Hepatocyte (in vitro differentiated cells): ENCODE measurements around the gene CAPN7. TPM values are rescaled to one million over a fixed set of nuclear protein-coding genes. Genes with fewer than 3 reads are reported as not detected.

ENCODE experiments used
- DNase-seq: peaks from one replicate; pipeline ENCODE4 v3.0.0-alpha.2; 2016; ENCODE audit warnings: low spot score
- H2AFZ ChIP-seq: fragments of 200-600 bp; sonication (generic); 2 replicates; pipeline ENCODE4 v1.6.0; 2016; ENCODE audit warnings: antibody characterized with exemption, mild to moderate bottlenecking
- H3K27ac ChIP-seq: fragments of 200-600 bp; sonication (generic); 2 replicates; pipeline ENCODE4 v1.5.1; 2016; ENCODE audit warnings: mild to moderate bottlenecking
- H3K27me3 ChIP-seq: fragments of 200-600 bp; sonication (generic); 2 replicates; pipeline ENCODE4 v1.6.1; 2016
- H3K36me3 ChIP-seq: fragments of 200-600 bp; sonication (generic); replicated peaks from 2 replicates; pipeline ENCODE4 v1.5.1; 2016; ENCODE audit warnings: low read depth; ENCODE audit not compliant: insufficient read depth
- H3K4me1 ChIP-seq: fragments of 200-600 bp; sonication (generic); 2 replicates; pipeline ENCODE4 v1.5.1; 2016; ENCODE audit warnings: mild to moderate bottlenecking, moderate library complexity; ENCODE audit not compliant: insufficient read depth
- H3K4me2 ChIP-seq: fragments of 200-600 bp; sonication (generic); 2 replicates; pipeline ENCODE4 v1.6.0; 2016
- H3K4me3 ChIP-seq: fragments of 200-600 bp; sonication (generic); 2 replicates; pipeline ENCODE4 v1.5.1; 2016; ENCODE audit warnings: mild to moderate bottlenecking
- H3K79me2 ChIP-seq: fragments of 200-600 bp; sonication (generic); 2 replicates; pipeline ENCODE4 v1.6.0; 2017; ENCODE audit warnings: mild to moderate bottlenecking
- H3K9me2 ChIP-seq: fragments of 200-600 bp; sonication (generic); replicated peaks from 2 replicates; pipeline ENCODE4 v1.6.0; 2017; ENCODE audit warnings: mild to moderate bottlenecking; ENCODE audit not compliant: insufficient read depth
- H3K9me3 ChIP-seq: fragments of 200-600 bp; sonication (generic); 2 replicates; pipeline ENCODE4 v1.5.1; 2016; ENCODE audit warnings: low read depth, mild to moderate bottlenecking
- H4K20me1 ChIP-seq: fragments of 200-600 bp; sonication (generic); 2 replicates; pipeline ENCODE4 v1.6.0; 2016; ENCODE audit warnings: mild to moderate bottlenecking; ENCODE audit not compliant: insufficient read depth, poor library complexity, severe bottlenecking
- CTCF ChIP-seq: fragments of 200-600 bp; sonication (generic); IDR thresholded peaks from 2 replicates; pipeline ENCODE4 v1.5.1; 2016; ENCODE audit warnings: antibody characterized with exemption, mild to moderate bottlenecking; ENCODE audit not compliant: poor library complexity
- EZH2 ChIP-seq: fragments of 200-600 bp; sonication (generic); IDR thresholded peaks from 2 replicates; pipeline ENCODE4 v1.6.1; 2016; ENCODE audit warnings: antibody characterized with exemption, mild to moderate bottlenecking, borderline replicate concordance
- EZH2phosphoT487 ChIP-seq: fragments of 200-600 bp; sonication (generic); IDR thresholded peaks from one replicate; pipeline ENCODE4 v1.6.1; 2018; ENCODE audit warnings: antibody characterized with exemption, mild to moderate bottlenecking, low read depth, moderate library complexity; ENCODE audit not compliant: unreplicated experiment, severe bottlenecking
- WGBS: methylation state at CpG from one replicate; pipeline ENCODE4 v1.1.6; 2016; ENCODE audit warnings: low lambda C conversion rate; ENCODE audit errors: missing lambda C conversion rate; 5-methylcytosine and 5-hydroxymethylcytosine counted together
- polyA plus RNA-seq: library from polyadenylated mRNA; unstranded; fragments of >200 nt; fragmentation: Nextera tagmentation; extraction: Ambion mirVana; gene quantifications from 2 replicates; pipeline ENCODE4 v1.2.1, GENCODE V29; 2016
- total RNA-seq: library from RNA; depleted of rRNA; stranded (reverse); fragments of >200 nt; gene quantifications from 2 replicates; pipeline ENCODE4 v1.2.3, GENCODE V29; 2014

The CAPN7 gene
- total and polyA plus RNA-seq, 2 experiments from 2014 or later: 21.6 to 60.3 TPM

- no peaks in the 10 kb centered on the region for H3K4me1 ChIP-seq
- no peaks in the 10 kb centered on the region for H3K9me2 ChIP-seq
- no peak for TF ChIP-seq CTCF
- no peak for TF ChIP-seq EZH2
- TF ChIP-seq EZH2phosphoT487: no peak
- H3K36me3 ChIP-seq: no peaks in the 10 kb centered on the region
- H3K9me3 ChIP-seq: no peaks in the 10 kb centered on the region
- H3K27me3 ChIP-seq: no peaks in the 10 kb centered on the region
- peaks cover 26% of the 10 kb centered on the region for H3K79me2 ChIP-seq
- no peak overlapping the region for H3K4me2 ChIP-seq
- H3K4me3 ChIP-seq: no peak overlapping the region
- 91% methylated on average over 9 of the region's 9 CpGs for WGBS
- no peaks in the 10 kb centered on the region for H4K20me1 ChIP-seq
- DNase-seq: no peak
- H3K27ac ChIP-seq: no peak overlapping the region
- H2AFZ ChIP-seq: no peak overlapping the region
Measured at GRCh38 chr3:15281817-15282216, 75.8 kb downstream of the CAPN7 start.

DNA sequence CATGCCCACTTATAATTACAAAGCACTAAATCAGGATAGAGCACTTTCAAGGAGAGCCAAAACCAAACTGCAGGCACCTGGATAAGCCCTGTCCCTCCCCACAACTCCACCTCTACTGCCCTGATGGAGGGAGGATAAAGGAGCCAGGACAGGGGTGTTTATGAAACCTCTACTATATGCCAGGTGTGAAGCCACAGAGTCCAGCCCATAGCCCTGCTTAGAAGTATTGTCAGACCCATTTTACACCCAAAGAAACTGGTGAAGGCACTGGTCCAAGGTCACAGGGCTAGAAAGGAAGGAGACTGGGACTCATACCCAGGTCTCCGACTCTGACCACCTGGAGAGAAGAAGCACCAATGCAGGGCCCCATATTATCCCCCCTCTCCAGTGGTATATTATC is 77.7 kb downstream of the CAPN7 start:
- H3K4me3 ChIP-seq: no peak overlapping the region
- H3K4me1 ChIP-seq: no peaks in the 10 kb centered on the region
- no peaks in the 10 kb centered on the region for H4K20me1 ChIP-seq
- H3K79me2 ChIP-seq: peaks cover 21% of the 10 kb centered on the region
- no peak overlapping the region for H2AFZ ChIP-seq
- H3K4me2 ChIP-seq: no peak overlapping the region
- H3K9me3 ChIP-seq: no peaks in the 10 kb centered on the region
- no peaks in the 10 kb centered on the region for H3K27me3 ChIP-seq
- no peak for TF ChIP-seq CTCF
- TF ChIP-seq EZH2phosphoT487: no peak
- TF ChIP-seq EZH2: no peak
- 100% methylated on average over 1 of the region's 1 CpG for WGBS
- no peak for DNase-seq
- H3K27ac ChIP-seq: no peak overlapping the region
- H3K9me2 ChIP-seq: no peaks in the 10 kb centered on the region
- H3K36me3 ChIP-seq: no peaks in the 10 kb centered on the region

- H3K4me2 ChIP-seq: no peak overlapping the region
- no peak for DNase-seq
Measured at GRCh38 chr3:15284121-15284889, 78.3 kb downstream of the CAPN7 start.

More at GRCh38 chr3:15284121-15284889, 78.3 kb downstream of the CAPN7 start:
- no peak overlapping the region for H2AFZ ChIP-seq
- H3K4me3 ChIP-seq: no peak overlapping the region
- 92% methylated on average over 5 of the region's 5 CpGs for WGBS
- H3K9me3 ChIP-seq: no peaks in the 10 kb centered on the region
- H3K9me2 ChIP-seq: no peaks in the 10 kb centered on the region
- H3K4me1 ChIP-seq: no peaks in the 10 kb centered on the region
- H3K79me2 ChIP-seq: peaks cover 25% of the 10 kb centered on the region
- H3K27ac ChIP-seq: no peak overlapping the region
- H3K27me3 ChIP-seq: no peaks in the 10 kb centered on the region
- no peaks in the 10 kb centered on the region for H4K20me1 ChIP-seq
- H3K36me3 ChIP-seq: no peaks in the 10 kb centered on the region
- TF ChIP-seq EZH2phosphoT487: no peak
- TF ChIP-seq CTCF: no peak
- TF ChIP-seq EZH2: no peak
